ENCODE results near the gene GNAZ.
"Not testable (repeated sequence)": the region's sequence is repeated elsewhere in the genome, so short reads cannot be mapped to it uniquely, and the experiment has no call there.

GNAZ gene

DNA sequence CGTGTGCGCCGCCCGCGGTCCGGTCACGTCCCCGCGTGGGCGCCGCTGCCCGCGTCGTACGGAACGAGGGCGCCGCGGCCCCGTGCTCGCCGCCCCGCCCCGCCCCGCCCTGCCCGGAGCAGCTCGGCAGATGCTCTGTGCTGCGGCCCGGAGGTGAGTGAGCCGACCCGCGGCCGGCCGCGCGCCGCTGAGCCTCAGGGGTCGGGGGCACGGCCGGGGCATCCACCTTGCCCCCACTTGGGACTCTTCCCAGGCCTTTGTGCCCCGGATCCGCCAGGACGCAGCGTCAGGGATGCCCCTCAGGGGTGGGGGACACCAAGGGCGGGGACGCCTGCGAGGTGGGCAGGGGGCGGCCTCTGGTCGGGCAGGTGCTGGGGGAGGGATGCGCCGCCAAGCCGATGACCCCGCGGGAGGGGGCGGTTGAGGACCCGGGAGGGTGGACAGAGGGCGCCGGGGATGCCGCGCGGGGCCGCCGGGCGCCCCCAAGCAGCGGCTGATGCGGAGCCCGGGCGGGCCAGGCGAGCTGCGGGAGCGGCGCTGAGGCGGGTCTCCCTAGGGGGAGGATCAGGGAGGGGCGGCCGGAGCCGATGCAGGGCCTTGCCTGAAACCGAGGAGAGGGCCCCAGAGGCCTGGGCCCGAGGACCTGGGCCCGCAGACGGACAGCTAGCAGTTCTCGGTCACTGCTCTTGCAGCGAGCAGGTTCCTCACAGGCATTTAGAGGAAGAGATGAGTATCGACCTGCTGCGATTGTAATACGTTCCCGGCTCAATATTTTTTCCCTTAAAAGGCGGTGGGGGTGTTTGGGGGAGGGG is at the start of gene GNAZ:
Gene GNAZ (plus strand): TSS at position 102 of the 812 bp plus-strand sequence. CDS start 25,177 bp downstream, outside the sequence.
- peak; percentile 27 for DNase-seq

DNA sequence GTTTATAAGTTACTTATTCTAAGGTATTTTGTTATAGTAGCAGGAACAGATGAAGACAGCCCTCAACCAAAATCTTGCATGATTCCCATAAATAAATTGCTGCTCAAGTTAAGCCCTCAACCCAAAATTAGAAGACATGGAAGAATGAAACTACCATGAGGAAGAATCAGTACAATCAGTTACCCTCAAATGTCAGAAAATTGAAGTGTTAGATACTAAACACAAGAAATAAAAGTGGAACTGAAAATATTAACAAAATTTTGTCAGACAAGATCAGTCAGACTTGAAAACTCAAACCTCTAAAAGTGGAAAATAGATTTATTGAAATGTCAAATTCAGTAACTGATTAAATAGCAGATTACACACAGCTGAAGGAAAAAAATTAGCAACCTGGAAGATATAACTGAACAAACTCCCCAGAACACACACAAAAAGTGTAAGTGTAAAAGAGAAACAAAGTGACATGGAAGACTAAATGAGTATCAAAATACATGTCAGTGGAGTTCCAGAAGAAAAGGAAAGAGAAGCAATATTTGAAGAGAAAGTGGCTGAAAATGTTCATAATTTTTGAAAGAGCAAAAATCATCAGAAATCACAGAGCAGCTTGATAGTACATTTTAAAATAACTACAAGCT is 49.5 kb upstream of the GNAZ start:
- DNase-seq = no peak

DNA sequence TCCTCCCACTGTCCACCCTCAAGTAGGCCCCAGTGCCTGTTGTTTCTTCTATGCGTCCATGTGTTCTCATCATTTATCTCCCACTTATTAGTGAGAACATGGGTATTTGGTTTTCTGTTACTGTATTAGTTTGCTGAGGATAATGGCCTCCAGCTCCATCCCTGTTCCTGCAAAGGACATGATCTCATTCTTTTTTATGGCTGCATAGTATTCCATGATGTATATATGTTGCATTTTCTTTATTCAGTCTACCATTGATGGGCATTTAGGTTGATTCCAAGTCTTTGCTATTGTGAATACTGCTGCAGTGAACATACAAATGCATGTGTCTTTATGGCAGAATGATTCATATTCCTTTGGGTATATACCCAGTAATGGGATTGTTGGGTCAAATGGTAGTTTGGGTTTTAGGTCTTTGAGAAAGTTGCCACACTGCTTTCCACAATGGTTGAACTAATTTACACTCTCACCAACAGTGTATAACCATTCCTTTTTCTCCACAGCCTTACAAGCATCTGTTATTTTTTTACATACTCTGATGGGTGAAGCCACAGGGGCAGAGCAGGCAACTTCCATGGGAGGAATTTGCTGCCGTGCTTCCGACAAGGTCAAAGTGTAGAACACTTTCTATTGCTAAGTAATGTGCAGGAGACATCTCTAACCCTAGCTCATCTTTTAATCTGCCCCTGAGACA is 48.5 kb upstream of the GNAZ start:
- DNase-seq = not testable (repeated sequence)

DNA sequence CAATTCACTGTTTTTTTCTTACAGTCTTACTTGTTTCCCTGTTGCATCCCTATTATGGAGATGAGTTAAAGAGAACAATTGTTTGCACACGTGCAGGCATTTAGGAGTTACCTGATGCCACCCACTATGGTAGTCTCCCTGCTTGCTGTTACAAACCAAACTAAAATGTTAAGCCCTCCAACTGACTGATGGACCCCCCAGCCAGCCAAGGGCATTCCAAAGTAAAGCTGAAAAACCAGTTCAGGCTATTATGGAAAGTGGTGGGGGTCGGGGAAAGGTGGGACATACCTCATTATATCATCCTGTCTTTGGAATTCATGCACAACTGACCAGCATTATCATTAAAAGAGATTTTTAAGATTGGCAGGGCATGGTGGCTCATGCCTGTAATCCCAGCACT is 47.0 kb upstream of the GNAZ start:
- no peak for DNase-seq

DNA sequence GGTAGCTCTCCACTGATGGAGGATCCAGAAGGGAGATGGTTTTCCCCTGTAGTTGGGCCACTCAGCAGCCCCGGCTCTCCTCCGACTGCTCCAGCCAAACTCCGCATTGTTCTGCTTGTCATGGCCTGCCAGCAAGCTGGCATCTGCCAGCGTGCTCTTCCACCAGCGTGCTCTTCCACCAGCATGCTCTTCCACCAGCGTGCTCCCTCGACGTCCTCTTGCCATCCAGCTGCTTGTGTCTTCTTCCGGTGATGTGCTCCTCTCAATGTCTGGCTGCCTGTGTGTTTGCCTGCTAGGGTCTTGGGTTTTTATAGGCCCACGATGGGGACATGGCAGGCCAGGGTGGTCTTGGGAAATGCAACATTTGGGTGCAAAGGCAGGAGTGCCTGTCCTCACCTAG is 43.5 kb upstream of the GNAZ start:
- no peak for DNase-seq

DNA sequence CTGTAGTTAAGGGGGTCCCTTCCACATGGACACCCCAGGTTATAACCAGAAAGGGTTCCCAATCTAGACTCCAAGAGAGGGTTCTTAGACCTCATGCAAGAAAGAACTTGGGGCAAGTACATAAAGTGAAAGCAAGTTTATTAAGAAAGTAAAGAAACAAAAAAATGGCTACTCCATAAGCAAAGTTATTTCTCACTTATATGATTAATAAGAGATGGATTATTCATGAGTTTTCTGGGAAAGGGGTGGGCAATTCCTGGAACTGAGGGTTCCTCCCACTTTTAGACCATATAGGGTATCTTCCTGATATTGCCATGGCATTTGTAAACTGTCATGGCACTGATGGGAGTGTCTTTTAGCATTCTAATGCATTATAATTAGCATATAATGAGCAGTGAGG is 42.5 kb upstream of the GNAZ start:
- DNase-seq = not testable (repeated sequence)

DNA sequence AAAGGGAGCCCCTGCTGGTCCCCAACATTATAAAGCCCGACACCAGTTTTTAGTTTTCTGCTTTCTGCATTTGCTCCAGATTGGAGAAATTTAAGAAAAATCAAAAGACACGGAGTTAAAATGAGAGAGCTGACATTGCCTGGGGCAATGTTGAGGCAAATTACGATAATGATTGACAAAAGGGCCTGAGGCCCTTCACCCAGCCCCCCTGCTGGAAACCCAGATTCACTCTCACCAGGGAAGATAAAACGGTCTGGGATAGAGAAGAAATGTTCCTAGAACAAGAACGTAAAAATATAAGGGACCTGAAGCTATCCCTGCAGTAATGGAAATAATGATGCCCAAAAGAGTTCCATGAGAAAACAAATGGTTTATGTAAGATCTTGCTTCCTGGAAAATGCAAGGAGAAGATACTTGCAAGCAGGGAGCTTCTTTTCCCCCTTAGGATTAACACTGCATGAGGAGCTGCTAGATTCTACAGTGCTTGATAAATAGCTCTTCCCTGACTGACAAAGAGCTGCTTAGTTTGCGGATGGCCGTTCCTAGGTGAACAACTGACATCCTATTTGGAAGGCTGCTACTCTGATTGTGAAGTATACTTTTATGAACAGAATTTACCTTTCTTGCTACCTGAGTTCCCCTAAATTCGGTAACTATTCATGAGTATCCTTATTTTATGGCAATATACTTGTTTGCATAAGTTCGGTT is 40.6 kb upstream of the GNAZ start:
- DNase-seq = no peak

DNA sequence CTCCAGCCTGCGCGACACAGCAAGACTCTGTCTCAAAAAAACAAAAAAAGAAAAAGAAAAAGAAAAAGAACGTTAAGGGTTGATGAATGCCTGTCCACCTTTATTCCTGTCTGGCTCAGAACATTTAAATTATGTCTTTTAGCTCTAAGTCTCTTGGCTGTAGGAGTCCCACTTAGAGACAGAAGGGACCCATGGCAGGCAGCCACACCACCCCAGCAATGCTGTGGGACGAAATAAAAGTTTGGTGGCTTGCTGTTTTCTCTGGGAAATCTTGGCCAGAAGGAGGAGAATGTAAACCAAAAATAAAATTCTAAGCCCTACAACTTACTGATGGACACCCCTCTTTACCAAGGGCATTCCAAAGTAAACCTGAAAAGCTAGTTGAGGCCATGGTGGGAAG is 38.9 kb upstream of the GNAZ start:
- no peak for DNase-seq

DNA sequence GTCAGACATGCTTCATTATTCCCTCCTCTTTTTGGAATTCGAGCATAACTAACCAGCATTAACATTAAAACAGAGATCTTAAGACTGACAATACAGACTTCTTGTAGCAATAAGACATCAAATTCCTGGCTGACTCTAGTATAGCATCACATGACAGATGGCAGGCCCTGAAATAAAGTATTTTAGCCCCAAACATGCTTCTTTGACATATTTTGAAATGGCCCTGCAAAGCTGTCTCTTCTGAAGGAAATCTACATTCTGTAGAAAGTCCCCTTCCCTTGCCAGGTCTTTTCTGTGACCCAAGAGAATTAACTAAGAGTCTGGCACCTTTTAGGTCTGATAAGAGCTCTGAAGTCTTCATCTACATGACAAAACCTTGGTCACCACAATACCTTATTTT is 38.5 kb upstream of the GNAZ start:
- no peak for DNase-seq

DNA sequence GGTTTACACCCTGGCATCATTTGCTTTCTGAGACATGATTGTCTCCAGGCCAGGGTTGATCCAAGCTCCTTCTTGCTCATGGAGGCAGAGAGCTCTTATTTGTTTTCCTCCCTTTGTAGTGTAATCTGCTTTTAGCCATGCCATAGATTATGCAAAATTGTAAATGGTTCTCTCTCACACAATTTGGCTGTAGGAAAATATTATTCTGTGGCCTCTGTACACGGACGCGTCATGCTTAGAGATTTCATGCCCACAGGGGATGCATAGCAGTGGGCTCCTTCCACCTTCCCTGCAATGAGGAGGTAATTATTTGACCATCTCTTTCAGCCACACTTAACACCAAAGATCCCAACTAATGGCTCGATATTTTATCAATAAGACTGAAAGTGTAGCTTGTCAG is 37.7 kb upstream of the GNAZ start:
- DNase-seq = no peak

DNA sequence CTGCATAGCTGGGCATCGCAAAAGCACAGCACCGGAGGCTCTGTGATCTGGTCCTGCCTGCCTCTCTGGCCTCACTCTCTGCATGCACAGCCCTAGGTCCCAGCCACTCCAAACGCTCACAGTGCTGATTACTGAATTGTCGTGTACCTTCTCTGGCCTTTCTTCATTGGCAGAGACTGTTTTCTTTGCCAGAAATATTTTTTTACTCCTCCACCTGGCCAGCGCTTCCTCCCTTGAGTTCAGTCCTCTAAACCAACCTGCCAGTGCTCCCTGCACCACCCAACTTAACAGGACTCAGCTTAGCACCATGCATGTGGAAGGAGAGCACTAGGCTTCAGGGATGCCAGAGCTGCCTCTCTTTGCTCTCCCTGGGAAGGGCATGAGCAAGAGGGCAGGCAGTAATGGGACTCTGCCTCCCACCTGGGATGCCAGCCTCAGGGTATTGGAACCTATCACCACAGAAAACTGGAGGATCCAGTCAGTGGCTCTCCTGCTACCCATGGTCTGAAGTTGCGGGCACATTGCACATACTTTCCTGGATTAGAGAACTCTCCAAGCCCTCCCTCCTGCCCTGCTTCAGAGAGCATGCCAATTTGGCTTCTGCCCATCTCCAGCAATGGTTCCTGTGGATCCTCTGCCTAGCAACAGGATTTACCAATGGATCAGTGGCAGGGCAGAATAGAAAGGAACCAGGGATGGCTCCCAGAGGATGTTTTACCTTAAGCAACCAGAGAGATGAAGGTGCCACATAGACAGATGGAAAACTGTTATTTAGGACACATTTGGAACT is 37.0 kb upstream of the GNAZ start:
- no peak for DNase-seq

DNA sequence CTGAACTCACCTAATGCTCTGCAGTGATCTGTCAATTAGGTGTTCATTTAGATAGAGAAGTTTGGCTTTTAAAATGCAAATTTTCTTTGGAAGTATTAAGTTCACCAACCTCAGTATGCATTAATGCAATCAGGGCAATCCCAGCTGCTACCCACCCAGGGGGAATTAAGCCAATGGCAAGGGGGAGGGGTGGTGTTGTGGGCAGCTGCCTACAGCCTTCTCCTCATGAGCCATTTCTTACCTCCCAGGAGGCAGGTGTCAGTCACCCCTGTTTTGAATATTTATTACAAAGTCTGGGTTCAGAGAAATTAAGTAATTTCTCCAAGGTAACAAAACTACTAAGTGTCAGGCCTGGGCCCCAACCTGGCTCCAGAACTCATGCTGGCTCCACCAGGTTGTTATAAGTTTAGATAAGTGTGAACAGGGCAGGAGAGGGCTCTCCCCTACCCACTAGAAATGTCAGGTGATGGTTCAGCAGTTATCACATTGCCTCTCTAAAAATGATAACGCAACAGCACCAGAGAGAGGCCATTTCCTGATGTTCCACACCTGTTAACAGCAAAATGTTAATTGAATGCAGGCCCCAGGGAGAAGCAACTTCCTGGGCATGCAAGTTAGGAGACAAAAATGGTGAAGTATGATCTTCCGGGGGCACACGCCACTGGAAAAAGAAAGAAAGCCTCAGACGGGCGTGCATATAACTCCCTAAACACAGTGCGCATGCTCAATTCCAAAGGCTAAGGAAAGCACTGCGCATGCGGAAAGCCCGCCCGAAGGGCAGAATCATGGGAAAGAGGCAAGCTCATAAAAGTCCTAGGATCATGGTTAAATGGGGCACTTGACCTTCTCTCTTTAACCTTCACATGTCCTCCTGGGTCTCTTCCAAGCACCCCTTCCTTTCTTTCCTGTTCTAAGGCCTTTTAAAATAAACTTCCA is 35.4 kb upstream of the GNAZ start:
- DNase-seq = no peak

DNA sequence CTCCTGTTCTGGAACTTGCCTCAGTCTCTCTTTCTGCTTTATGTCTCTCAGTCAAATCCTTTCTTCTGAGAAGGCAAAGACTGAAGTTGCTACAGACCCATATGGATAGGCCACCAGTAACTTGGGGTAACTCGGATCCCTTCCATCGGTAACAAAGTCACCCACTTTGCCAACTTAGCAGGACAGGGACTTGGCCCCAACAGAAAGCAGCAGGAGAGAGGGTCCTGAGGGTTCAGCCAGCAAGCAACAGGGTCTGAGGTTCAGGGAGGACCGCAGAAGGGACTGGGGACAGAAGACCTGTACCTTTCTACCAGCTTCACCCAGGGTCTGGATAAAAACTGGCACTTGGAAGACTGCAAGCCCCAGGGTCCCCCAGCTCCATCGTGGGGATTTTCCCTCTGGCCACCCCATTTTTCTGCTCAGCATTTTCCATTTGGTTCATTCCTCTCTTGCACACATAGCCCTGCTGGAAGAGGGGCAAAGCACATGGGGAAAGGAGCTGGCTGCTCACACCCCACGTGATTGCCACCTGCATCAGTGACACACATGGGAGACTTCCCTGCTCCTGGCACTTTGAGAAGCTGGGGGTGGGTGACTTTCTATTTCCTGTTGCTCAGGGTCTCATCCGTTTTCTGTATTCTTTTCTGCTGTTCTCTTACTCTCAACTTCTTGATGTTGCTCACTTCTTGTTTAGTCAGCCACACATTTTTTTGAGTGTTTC is 34.6 kb upstream of the GNAZ start:
- DNase-seq = no peak

DNA sequence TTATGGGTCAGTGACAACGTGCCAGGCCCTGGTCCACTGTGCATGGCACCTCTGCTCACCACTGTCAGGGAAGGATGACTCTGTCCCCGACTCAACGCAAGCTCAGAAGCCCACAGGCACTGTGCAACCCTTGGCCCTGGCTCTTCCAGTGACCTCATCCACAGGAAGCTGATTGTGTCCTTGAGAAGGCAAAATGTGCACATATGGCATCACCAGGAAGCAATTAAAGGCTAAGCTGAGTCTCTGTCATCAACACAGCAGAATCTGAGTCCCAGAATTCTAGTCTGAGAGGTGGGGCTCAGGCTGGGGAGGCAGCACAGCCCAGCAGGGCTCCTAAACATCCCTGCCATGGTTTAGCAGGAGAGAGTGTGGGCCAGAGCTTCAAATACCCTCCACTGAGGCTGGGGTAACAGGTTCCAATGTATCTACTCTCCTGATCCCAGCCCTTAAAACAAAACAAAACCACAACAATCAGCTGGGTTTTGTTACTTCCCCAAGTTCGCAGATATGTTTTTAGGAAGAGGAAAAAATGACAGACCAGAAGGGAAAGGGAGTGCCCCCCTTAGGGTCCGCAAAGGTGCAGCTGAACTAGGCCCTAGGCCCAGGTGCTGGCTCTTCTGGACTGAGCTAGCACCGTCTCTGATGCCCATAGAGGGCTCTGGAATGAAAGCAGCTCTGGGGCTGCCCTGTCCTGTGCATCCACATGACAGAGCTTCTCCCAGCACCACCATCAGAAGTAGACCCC is 33.5 kb upstream of the GNAZ start:
- DNase-seq = no peak

DNA sequence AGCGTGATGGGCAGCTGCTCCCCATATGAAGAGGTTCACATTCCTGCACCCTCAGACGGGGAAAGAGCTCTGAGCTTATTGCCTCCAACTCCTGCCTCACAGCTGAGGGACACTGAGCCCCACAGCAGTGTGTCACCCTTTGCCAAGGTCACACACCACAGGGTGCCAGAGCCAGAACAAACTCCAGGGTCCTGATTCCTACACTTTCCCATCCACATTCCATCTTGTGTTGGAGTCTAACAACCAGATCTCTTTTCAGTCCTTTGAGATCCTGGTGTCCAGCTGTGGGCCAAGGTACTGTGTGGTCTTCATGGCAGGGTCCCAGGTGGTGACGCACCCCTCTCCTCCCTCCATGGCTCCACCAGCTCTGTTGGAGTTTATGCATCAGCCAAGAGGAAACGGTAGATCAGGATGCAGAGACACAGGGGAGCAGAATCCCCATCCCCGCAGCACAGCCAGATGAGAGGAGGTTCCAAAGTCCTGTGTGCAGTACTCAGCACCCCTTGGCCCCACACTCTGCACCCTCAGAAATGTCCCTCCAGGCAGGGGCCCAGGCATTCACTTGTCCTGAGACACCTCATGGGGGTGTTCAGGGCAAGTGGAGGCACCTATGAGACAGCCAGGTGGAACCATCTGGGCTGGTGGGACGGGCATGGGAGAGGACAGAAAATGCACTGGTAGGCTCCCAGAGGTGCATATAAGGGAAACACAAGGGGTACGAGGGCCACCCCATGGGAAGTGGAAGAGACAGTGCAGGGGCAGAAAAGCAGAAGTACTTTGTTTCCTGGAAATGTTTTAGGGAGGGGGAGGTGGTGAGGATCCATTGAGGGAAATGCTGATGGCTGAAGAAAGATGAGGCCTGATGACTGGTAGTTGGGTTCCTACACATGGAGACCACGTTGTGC is 32.6 kb upstream of the GNAZ start:
- DNase-seq = peak; percentile 2

DNA sequence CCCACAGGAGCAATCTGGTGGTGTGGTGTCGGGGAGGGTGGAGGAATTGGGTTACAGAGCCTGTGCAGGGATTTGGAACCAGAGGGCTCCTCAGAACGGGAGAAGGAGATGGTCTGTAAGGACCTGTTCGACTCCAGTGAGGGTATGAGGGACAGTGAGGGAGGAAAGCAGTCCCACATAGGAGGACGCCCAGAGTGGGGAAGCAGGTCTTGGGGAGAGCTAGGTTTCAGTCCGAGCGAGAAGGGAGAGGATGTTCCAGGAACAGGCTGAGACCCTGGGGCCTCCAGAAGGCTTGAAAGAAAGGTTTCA is 32.0 kb upstream of the GNAZ start:
- no peak for DNase-seq

DNA sequence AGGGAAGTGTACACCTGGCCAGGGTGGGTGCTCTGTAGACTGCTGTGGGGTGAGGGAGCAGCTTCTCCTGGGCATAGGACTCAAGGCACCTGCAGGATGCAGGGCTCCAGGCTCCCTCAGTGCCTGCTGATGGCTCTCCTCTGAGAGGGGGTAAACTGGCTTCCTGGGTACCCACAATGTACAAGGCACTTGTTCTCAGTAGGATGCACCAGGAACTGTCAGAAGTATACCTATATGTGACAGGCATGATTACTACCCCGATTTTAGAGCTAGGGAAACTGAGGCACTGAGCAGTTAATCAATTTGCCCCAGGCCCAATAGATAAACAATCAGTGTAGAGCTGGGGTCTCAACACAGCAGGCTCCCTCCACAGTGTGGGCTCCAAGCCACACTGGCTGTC is 31.4 kb upstream of the GNAZ start:
- DNase-seq = no peak

DNA sequence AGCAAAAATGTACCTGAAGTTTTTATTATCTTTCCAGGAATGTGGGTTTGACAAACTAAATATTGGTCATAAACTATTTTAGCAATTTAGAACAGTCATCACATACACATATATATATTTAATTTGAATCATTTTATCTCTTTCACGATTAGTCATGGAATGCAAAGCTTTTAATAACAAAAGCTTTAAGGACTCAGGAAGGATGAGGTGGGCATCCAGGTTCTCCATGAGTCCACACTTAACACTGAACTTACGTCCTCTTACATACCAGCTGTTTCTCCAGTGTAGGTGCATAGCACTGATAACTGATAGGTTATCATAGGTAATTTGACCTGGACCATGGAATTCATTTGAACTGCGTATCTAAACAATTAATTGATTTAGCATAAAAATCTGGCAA is 28.1 kb upstream of the GNAZ start:
- no peak for DNase-seq

DNA sequence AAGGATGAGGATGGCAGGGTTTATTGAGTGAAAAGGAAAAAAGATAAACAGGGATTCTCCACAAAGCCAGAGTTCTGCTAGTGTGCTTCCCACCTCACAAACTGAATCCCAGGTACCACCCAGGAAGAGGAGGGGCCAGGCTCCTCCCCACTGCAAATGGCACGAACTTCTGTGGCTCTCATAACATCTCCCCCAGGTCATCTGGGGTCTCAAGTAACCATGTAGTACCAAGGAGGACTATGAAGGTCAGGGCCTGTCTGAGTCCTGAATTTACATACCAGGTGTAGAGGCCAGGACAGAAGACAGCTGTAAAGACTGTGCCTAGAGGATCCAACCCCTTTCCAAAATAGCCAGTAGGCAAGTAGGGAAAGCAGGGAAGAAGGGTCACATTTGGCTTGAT is 25.7 kb upstream of the GNAZ start:
- DNase-seq = no peak
